Retinal pigment epithelial cell (primary cell): ENCODE data around the gene CCDC183.
"Not testable (repeated sequence)": the region's sequence is repeated elsewhere in the genome, so short reads cannot be mapped to it uniquely, and the experiment has no call there.

Experiments
- DNase-seq: peaks from one replicate; pipeline ENCODE4 v3.0.0-alpha.2; 2010; ENCODE audit warnings: low read depth
- H3K4me3 ChIP-seq: 2 replicates; pipeline ENCODE4 v1.5.1; 2011; ENCODE audit warnings: mild to moderate bottlenecking, low read length, control low read depth, moderate library complexity
- CTCF ChIP-seq: conservative IDR thresholded peaks from 2 replicates; pipeline ENCODE4 v1.5.1; 2011; ENCODE audit warnings: low read depth, low read length, control low read depth, inconsistent platforms

Gene CCDC183

GRCh38 chr9:136829981-136830885 lies 34.1 kb downstream of the CCDC183 start:
- H3K4me3 ChIP-seq: no peak overlapping the region
- no peak for DNase-seq
- no peak for TF ChIP-seq CTCF

GRCh38 chr9:136831002-136831719 lies 35.0 kb downstream of the CCDC183 start:
- TF ChIP-seq CTCF: no peak
- H3K4me3 ChIP-seq: no peak overlapping the region
- no peak for DNase-seq

- TF ChIP-seq CTCF: no peak
- no peak overlapping the region for H3K4me3 ChIP-seq
- no peak for DNase-seq
Measured at GRCh38 chr9:136831720-136832104, 35.6 kb downstream of the CCDC183 start.

- no peak overlapping the region for H3K4me3 ChIP-seq
- no peak for DNase-seq
- TF ChIP-seq CTCF: no peak
Measured at GRCh38 chr9:136832581-136832980, 36.4 kb downstream of the CCDC183 start.

- DNase-seq, H3K4me3 ChIP-seq: not testable (repeated sequence)
Measured at GRCh38 chr9:136833381-136834048, 37.4 kb downstream of the CCDC183 start.

GRCh38 chr9:136835162-136835931 lies 39.2 kb downstream of the CCDC183 start:
- DNase-seq: no peak
- no peak for TF ChIP-seq CTCF
- H3K4me3 ChIP-seq: no peak overlapping the region
